Stimulated activated CD4-positive, alpha-beta T cell treated with anti-CD3 and anti-CD28 coated beads, Interleukin-4, amount 100 ng/mL, for 4 hours (primary cell): ENCODE measurements around the gene DERA.
"Not testable (repeated sequence)": the region's sequence is repeated elsewhere in the genome, so short reads cannot be mapped to it uniquely, and the experiment has no call there.

Source experiments
- DNase-seq, 2 experiments: peaks; one replicate each; pipeline ENCODE4 v3.0.0-alpha.2; 2020

DERA gene

DNA sequence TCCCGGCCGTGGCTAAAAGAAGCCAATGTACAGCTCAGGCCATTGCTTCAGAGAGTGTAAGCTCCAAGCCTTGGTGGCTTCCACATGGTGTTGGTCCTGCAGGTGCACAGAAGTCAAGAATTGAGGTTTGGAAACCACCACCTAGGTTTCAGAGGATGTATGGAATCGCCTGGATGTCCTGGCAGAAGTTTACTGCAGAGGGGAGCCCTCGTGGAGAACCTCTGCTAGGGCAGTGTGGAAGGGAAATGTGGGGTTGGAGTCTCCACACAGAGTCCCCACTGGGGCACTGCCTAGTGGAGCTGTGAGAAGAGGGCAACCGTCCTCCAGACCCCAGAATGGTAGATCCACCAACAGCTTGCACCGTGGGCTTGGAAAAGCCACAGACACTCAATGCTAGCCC lies 103.3 kb downstream of the DERA start:
- DNase-seq, result not testable (repeated sequence)

- DNase-seq, result no peak
Observed at GRCh38 chr12:16016748-16017147, 105.6 kb downstream of the DERA start.

- no peak for DNase-seq
Observed at GRCh38 chr12:16018306-16018705, 107.2 kb downstream of the DERA start.

- no peak for DNase-seq
Observed at GRCh38 chr12:16019136-16019535, 108.0 kb downstream of the DERA start.

DNA sequence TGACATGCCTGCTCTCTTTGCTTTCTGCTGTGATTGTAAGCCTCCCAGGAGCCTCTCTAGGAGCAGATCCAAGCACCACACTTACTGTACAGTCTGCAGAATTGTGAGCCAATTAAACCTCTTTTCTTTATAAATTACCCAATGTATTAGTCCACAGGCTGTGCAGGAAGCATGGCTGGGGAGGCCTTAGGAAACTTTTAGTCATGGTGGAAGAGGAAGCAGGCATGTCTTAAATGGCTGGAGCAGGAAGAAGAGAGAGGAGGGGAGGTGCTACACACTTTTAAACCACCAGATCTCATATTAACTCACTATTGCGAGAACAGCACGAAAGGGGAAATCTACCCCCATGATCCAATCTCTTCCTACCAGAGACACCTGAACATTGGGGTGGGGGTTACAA lies 108.9 kb downstream of the DERA start:
- DNase-seq, result no peak

DNA sequence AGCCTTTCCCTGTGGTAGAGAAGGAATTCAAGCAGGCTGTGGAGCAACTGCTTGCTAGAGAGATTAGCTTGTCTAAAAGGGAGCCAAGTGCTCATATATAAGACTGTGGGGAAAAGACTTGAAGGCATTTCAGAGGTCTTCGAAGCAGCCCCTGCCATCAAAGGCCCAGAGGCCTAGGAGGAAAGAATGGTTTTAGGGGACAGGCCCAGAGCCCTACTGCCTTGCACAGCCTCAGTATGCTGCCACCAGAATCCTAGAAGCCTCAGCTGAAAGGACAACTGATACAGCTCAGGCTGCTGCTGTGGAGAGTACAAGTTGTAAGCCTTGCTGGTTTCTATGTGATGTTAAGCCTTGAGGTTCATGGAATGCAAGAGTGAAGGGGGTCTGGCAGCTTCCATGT lies 109.9 kb downstream of the DERA start:
- DNase-seq, result no peak

- DNase-seq, result no peak
Observed at GRCh38 chr12:16021676-16022075, 110.5 kb downstream of the DERA start.

DNA sequence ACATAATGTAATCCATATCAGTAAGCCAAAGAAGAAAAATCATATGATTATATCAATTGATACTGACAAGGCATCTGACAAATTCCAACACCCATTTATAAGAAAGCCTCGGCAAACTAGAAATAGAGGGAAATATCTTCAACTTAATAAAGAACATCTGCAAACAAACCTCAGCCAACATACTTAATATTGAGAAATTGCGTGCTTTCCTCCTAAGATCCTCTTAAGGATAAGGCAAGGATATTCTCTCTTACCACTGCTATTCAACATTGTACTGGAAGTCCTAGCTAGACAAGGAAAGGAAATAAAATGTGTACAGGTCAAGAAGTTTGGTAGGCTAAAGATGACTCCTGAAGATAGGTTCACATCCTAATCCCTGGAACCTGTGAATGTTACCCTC lies 115.9 kb downstream of the DERA start:
- DNase-seq, result no peak

GRCh38 chr12:16030744-16031143 lies 119.6 kb downstream of the DERA start:
- DNase-seq, result no peak

GRCh38 chr12:16034136-16034817 lies 123.1 kb downstream of the DERA start:
- no peak for DNase-seq

DNA sequence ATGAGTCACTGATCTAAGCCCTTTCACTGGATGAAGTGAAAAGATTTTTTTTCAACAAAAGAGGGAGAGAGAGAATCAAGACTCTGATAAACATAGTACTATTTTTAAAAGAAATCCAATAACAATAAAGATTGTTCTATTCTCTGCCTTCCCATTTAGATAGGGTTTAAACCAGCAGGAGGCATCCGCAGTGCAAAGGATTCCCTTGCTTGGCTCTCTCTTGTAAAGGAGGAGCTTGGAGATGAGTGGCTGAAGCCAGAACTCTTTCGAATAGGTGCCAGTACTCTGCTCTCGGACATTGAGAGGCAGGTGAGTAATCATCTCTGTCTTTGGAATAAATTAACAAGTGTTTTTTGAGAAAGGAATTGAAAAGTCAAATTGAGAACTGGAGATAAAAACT lies 124.9 kb downstream of the DERA start:
- no peak for DNase-seq

DNA sequence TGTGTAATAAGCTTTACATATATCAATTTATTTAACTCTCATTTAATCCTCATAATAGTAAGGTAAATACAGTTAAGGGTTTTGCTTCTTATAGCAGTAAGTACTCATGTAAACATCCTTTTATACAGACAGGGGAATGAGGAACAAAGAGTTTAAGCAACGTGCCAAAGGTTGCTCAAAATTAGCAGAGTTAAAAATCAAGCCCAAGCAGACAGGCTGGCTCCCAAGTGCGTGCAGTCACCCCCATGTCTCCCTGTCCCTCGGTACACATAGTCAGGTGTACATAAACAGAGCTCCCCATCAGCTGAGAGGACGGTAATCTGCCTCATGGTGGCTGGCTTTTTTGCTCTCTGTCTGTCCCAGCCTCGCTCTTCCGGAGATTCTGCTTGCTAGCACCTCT lies 126.4 kb downstream of the DERA start:
- no peak for DNase-seq

GRCh38 chr12:16043480-16043879 lies 132.3 kb downstream of the DERA start:
- no peak for DNase-seq

GRCh38 chr12:16046266-16046665 lies 135.1 kb downstream of the DERA start:
- DNase-seq, result no peak

DNA sequence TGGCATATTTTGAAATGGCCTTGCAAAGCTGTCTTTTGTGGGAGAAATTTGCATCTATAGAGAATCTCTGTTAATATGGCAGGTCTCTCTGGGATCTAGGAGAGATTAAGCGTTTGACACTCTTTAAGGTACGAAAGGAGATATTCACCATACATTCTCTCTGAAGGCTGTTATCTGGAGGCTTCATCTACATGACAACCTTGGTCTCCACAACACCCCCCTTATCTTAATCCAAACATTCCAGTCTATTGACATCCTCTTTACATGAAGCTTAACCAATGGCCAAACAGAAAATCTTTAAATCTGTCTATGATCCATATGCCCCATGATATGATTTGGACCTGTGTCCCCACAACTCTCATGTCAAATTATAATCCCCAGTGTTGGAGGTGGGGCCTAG lies 137.4 kb downstream of the DERA start:
- DNase-seq, result no peak

DNA sequence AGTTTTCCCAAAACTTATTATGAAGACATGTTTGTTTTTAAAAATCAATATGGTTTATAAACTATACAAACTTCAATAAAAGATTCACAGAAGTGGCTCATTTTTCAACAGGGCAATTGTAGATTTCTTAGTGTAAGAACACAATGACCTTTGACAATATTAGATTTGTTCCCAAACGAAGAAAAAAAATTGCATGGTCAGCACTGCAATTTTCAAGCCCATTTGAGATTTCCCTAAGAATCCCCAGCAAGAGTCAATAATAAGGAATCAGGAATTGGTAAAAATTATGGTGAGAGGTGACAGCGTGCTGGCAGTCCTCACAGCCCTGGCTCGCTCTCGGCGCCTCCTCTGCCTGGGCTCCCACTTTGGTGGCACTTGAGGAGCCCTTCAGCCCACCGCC lies 145.8 kb downstream of the DERA start:
- DNase-seq, result no peak

- DNase-seq, result not testable (repeated sequence)
Observed at GRCh38 chr12:16057351-16057751, 146.2 kb downstream of the DERA start.

GRCh38 chr12:16062611-16063010 lies 151.5 kb downstream of the DERA start:
- DNase-seq, result no peak

DNA sequence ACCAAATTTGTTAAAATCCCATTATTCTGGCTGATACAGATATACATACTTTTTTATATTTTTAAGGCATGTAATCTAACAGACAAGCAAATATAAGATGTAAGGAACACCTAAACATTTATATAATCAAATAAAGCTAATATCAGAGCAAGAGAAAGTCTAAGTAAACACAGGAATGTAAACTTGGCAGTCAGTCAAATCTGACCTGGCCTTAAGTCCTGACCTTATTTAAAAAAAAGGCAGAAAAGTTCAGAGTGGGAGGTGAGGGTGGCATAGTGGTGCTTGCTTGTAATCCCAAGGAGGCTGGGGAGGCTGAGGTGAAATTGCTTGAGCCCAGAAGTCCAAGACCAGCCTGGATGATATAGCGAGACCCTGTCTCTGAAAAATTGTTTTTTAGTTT lies 152.6 kb downstream of the DERA start:
- DNase-seq, result no peak

DNA sequence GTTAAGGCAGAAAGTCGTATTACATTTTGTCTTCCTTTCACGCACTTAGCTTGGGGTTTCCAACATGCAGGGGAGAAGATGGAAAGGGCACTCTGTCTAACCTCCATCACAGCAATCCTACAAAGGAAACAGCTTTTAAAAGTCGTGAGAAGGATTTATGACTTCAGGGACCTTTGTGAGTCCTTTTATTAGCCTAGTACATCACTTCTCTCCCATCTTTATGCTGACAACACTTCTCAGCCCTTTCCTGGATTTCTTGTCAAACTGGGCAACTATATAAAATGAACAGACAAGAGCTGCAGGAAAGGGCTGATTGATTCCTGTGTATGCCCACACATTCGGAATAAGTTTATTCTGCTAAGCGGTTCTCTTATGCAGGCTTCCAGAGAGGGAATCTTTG lies 159.0 kb downstream of the DERA start:
- DNase-seq, result no peak

DNA sequence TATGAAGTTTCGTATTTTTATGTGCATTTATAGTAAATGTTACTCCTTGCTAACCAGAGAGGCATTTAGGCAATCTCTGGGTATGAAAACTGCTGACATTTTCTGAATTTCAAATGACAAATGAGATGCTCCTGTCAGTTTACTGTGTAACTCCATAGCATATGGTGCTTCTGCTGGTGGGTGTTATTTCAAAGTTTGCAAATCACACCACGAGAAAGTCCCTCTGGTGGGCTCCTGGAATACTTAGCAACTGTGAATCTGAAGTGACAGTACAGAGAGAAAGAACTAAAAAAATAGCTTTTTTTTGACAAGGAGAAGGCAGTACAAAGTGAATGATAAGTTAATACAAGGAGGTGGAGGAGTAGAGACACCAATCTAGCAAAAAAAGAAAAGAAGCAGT lies 161.5 kb downstream of the DERA start:
- no peak for DNase-seq

DNA sequence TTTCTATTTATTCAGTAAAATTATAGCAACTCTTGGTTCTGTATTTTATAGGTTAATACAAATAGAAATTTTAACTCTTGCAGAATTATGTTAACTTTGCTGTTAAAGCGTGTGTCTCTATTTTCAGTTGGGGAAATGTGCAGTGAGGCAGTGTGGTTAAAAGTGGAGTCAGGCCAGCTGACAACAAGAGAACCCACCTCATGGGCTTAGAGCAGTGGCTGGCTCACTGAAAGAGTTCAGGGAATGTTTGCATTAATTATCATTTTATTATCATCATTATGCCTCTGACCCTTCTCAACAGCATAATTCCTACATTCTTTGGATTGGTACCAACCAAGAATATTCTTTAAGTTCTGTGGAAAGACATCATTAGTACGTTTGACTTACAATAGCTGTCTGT lies 163.8 kb downstream of the DERA start:
- no peak for DNase-seq

DNA sequence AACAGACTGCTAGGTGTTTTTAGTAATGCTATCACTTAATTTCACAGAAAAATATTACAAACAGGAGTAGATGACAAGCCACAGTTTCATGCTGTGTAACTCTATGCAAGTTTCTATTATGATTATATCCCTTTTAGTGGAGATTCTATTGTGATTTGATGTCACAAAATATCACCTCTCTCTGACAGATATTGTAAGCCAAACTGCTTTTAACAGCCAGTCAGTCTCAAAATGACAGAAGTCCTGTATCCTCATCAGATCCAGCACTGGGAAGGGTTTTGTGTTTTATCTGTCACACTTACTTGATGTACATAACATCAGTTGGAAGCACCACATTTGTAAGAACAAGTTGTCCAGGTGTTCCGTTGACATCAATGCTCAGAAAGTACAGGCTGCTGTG lies 164.8 kb downstream of the DERA start:
- DNase-seq, result no peak

GRCh38 chr12:16076557-16076956 lies 165.4 kb downstream of the DERA start:
- no peak for DNase-seq

DNA sequence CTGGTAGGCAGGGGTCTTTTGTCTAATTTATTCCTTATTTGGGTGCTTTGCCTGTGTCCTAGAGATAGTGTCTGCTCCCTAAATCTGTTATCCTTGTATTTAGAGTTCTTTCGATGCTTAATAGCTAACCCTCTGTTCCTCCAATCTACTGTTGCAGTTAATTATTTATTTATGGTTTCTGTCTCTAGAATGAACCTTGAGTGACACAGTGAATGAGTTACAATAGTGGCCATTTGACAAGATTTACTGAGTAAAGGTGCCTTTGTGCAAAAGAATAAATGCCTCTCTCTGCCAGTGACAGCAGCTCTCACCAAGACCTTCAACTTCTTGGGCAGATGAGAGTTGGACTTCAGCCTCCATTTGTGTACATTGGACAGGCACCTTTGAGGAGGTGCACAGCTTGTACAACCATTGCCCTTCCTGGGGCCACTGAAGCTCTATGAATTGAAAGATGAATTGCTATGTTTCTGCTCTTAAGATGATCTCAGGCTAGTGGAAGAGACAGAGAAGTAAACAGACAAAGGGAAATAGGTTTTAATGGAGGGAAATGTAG lies 165.9 kb downstream of the DERA start:
- DNase-seq, result no peak
